ENCODE results near the gene HSD11B1.

GRCh38 chr1:209780268-209780667 is 75.6 kb downstream of the HSD11B1 start:
- TF ChIP-seq POLR2A (IDR thresholded peaks at IDR 0.05), result no peak
- no peak for TF ChIP-seq CTCF (IDR thresholded peaks at IDR 0.05)

All from testis (tissue), 2 donors.